Right atrium auricular region (tissue), 2 donors: ENCODE results near the gene NGEF. TPM values are rescaled to one million over a fixed set of nuclear protein-coding genes. Genes with fewer than 3 reads are reported as not detected.

Experiments
- DNase-seq: peaks from one replicate; pipeline ENCODE4 v3.0.0-alpha.2; 2019; ENCODE audit warnings: low spot score
- H3K27ac ChIP-seq, 2 donors: fragments of 200-600 bp; sonication (generic); 1 replicate in 1 of 2; 2 replicates in 1 of 2; pipeline ENCODE4 v1.5.1; 2016 to 2019
- H3K27me3 ChIP-seq, 2 donors: fragments of 200-600 bp; sonication (generic); one replicate each; pipeline versions ENCODE4 v1.5.1 to v1.6.0; 2017 to 2019
- H3K36me3 ChIP-seq: fragments of 200-600 bp; sonication (generic); one replicate; pipeline ENCODE4 v1.5.1; 2016
- H3K4me1 ChIP-seq, 2 donors: fragments of 200-600 bp; sonication (generic); one replicate each; pipeline versions ENCODE4 v1.5.1 to v1.6.0; 2017 to 2019
- H3K4me3 ChIP-seq, 2 donors: fragments of 200-600 bp; sonication (generic); 1 replicate in 1 of 2; 2 replicates in 1 of 2; pipeline ENCODE4 v1.5.1; 2017 to 2019; ENCODE audit warnings: mild to moderate bottlenecking in 1 of 2, moderate library complexity in 1 of 2
- H3K9me3 ChIP-seq, 2 donors: fragments of 200-600 bp; sonication (generic); one replicate each; pipeline ENCODE4 v1.5.1; 2019
- total RNA-seq, 2 donors: library from RNA; depleted of rRNA; stranded (reverse); fragments of >200 nt; gene quantifications; one replicate each; pipeline ENCODE4 v1.1.0, GENCODE V29; 2016
- TF ChIP-seq, protein P1 (sequence below), 2 donors: fragments of 200-600 bp; sonication (generic); IDR thresholded peaks; one replicate each; pipeline ENCODE4 v1.5.1; 2019; ENCODE audit warnings: antibody characterized with exemption in 2 of 2

NGEF gene
- total RNA-seq, 2 donors from 2014 or later = 1.4 to 4.8 TPM

DNA sequence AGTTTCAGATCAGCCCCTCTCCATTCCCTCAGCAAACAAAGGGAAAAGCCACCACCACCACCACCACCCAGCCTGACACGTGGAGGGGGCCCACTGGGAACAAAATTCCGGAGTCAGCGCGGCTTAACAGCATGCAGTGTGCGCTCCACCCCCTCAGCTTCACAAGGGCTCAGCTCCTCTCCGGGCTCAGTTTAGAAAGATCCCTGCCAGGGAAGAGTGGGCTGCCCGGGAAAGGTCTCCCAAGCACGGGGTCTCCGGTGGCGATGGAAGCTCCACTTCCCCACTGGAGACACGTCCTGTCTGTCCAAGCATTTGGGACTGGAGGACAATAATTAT is 87.3 kb downstream of the NGEF start:
- TF ChIP-seq, protein P1, sequence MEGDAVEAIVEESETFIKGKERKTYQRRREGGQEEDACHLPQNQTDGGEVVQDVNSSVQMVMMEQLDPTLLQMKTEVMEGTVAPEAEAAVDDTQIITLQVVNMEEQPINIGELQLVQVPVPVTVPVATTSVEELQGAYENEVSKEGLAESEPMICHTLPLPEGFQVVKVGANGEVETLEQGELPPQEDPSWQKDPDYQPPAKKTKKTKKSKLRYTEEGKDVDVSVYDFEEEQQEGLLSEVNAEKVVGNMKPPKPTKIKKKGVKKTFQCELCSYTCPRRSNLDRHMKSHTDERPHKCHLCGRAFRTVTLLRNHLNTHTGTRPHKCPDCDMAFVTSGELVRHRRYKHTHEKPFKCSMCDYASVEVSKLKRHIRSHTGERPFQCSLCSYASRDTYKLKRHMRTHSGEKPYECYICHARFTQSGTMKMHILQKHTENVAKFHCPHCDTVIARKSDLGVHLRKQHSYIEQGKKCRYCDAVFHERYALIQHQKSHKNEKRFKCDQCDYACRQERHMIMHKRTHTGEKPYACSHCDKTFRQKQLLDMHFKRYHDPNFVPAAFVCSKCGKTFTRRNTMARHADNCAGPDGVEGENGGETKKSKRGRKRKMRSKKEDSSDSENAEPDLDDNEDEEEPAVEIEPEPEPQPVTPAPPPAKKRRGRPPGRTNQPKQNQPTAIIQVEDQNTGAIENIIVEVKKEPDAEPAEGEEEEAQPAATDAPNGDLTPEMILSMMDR (IDR thresholded peaks at IDR 0.05) = no peak
- H3K9me3 ChIP-seq = no peaks in the 10 kb centered on the region
- H3K4me3 ChIP-seq = no peak overlapping the region
- H3K4me1 ChIP-seq = peaks cover 0 to 23% of the 10 kb centered on the region in 2 donors
- DNase-seq = no peak
- H3K36me3 ChIP-seq = no peaks in the 10 kb centered on the region
- H3K27ac ChIP-seq = no peak overlapping the region
- H3K27me3 ChIP-seq = no peaks in the 10 kb centered on the region

DNA sequence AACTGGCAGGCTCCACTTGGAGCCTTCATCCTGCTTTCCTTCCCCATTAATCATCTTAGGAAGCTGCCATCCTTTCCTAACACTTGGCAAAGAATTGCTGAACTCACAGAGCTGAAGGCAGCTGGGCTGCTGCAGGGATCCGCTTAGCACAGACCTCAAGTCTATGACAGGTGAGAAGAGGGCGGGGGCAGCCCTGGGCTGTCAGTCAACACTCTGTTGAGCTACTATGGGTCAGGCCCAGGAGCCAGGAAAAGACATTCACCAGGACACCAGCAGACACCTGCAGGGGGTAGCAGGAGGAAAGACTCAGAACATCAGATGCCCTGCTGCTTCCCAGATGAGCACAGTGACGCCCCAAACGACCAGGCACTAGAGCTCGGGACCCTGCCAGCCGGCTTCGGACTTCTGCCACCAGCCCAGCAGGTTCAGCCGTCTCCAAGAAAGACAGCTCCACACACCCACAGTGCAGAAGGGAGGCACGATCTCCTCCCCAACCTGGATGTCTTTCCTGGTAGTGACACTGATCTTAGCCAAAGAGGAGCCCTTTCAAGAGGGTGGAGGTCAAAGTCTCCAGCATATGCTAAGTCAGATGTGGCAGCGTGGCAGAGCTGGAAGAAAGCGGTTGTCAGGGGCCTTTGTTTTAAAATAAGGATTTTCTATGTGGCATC is 87.8 kb downstream of the NGEF start:
- H3K9me3 ChIP-seq = no peaks in the 10 kb centered on the region
- no peak overlapping the region for H3K4me3 ChIP-seq
- TF ChIP-seq, protein P1 (IDR thresholded peaks at IDR 0.05) = no peak
- H3K4me1 ChIP-seq = peaks cover 0 to 20% of the 10 kb centered on the region in 2 donors
- H3K27ac ChIP-seq = no peak overlapping the region
- no peaks in the 10 kb centered on the region for H3K27me3 ChIP-seq
- no peaks in the 10 kb centered on the region for H3K36me3 ChIP-seq
- no peak for DNase-seq

DNA sequence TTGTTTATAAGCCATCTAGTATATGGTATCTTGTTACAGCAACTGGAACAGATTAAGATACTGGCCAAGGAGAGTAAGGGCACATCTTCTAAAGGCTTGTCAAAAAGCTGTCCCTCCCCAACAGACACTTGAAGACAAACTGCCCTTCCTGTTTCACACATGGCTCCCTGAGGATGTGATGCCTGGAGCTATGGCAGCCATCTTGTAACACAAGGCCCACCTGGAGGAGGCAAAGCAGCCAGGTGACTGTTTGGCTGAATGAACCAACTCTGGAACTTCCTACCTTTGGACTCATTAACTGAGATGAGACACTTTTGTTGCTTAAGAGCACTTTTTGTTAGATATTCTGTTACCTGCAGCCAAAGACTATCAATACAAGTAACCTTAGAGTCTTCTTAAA is 88.6 kb downstream of the NGEF start:
- TF ChIP-seq, protein P1 (IDR thresholded peaks at IDR 0.05) = no peak
- H3K27me3 ChIP-seq = no peaks in the 10 kb centered on the region

DNA sequence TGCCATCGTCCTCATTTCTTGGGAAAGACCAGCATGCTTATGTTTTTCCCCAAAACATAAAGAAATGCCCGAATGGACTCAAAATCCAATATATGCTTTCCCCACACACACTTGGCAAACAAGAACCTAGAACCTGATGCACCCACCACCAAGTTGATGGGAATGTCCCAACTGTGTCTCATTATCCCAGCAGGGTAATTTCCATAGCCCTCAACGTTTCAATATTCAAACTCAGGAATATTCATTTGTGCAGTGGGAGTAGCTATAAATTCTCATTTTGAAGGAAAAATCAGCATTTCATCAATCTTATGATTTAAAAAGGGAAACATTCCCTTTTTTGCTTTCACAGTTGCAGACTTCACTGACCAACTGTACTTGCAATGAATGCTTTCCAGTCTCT is 92.3 kb downstream of the NGEF start:
- Histone ChIP-seq H3K27me3 (no peaks in the 10 kb centered on the region), H3K9me3 (no peaks in the 10 kb centered on the region), H3K36me3 (no peaks in the 10 kb centered on the region), H3K27ac (no peak overlapping the region), H3K4me1 (no peaks in the 10 kb centered on the region), H3K4me3 (no peak overlapping the region)
- TF ChIP-seq, protein P1 (IDR thresholded peaks at IDR 0.05) = no peak
- DNase-seq = no peak

More for the DNA sequence above, 88.6 kb downstream of the NGEF start:
- no peak overlapping the region for H3K27ac ChIP-seq
- H3K9me3 ChIP-seq = no peaks in the 10 kb centered on the region
- H3K4me1 ChIP-seq = peaks cover 0 to 20% of the 10 kb centered on the region in 2 donors
- no peak overlapping the region for H3K4me3 ChIP-seq
- DNase-seq = no peak
- H3K36me3 ChIP-seq = no peaks in the 10 kb centered on the region

DNA sequence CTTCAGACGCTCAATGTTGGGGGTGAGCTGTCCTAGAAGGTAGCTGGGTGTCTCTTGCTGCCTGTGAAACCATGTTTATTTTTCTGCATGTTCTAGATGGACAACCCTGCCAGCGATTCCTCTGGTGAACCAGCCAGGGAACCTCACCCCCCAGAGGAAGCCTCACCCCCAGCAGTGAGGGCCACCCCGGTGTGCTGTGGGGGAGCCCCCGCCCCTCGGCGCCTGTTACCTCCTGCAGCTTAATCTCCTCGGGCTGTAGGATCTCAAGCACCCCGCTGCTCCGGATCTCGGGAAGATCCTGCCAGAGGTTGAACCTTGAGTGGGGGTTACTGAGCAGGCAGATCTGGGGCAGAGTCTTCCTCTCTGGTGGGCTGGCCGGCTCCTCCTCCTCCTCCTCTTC is 93.0 kb downstream of the NGEF start:
- DNase-seq = no peak
- Histone ChIP-seq H3K27me3 (no peaks in the 10 kb centered on the region), H3K36me3 (no peaks in the 10 kb centered on the region), H3K4me3 (no peak overlapping the region), H3K4me1 (no peaks in the 10 kb centered on the region), H3K9me3 (no peaks in the 10 kb centered on the region), H3K27ac (no peak overlapping the region)
- TF ChIP-seq, protein P1 (IDR thresholded peaks at IDR 0.05) = no peak

DNA sequence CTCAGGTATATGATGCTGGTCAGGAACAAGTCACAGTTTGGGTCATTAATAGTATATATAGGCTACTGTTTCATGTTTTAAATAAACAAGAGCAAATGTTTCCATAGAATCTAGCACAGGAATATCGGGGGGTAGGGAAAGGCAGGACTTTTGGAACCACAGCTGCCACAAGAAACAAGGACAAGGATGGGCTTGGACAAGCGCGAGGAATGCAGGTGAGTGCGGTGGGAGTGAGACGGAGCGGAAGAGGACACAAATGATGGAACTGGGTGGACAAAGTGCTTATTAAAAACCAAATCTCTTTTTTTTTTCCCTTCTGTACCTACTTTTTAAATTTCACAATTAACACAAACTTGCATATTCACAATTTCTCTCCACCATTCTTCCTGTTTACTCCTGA is 93.9 kb downstream of the NGEF start:
- Histone ChIP-seq H3K4me3 (no peak overlapping the region), H3K4me1 (no peaks in the 10 kb centered on the region), H3K27ac (no peak overlapping the region), H3K36me3 (no peaks in the 10 kb centered on the region), H3K9me3 (no peaks in the 10 kb centered on the region), H3K27me3 (no peaks in the 10 kb centered on the region)
- TF ChIP-seq, protein P1 (IDR thresholded peaks at IDR 0.05) = no peak
- DNase-seq = no peak
